WERI-Rb-1 (cell line): ENCODE data around the gene PRR9.

ENCODE experiments used
- DNase-seq: peaks from one replicate; pipeline ENCODE4 v3.0.0-alpha.2; 2020
- H3K27ac ChIP-seq: fragments of 250-450 bp; sonication (Bioruptor Pico); 2 replicates; pipeline ENCODE4 v1.5.1; 2020; ENCODE audit warnings: mild to moderate bottlenecking, moderate library complexity
- H3K27me3 ChIP-seq: fragments of 250-450 bp; sonication (Bioruptor Pico); 2 replicates; pipeline ENCODE4 v1.5.1; 2021; ENCODE audit warnings: mild to moderate bottlenecking, low read depth, moderate library complexity; ENCODE audit not compliant: insufficient read depth, severe bottlenecking
- H3K36me3 ChIP-seq: fragments of 250-450 bp; sonication (Bioruptor Pico); 2 replicates; pipeline ENCODE4 v1.5.1; 2020; ENCODE audit warnings: mild to moderate bottlenecking, moderate library complexity
- H3K4me3 ChIP-seq: 2 replicates; pipeline ENCODE4 v1.5.1; 2011; ENCODE audit warnings: low read depth, mild to moderate bottlenecking, control low read depth, low read length
- H3K9me3 ChIP-seq: fragments of 250-450 bp; sonication (Bioruptor Pico); 2 replicates; pipeline ENCODE4 v1.5.1; 2021; ENCODE audit warnings: mild to moderate bottlenecking, moderate library complexity; ENCODE audit not compliant: severe bottlenecking
- TF ChIP-seq, protein P1 (sequence below): IDR thresholded peaks from 2 replicates; pipeline ENCODE4 v1.5.1; 2011; ENCODE audit warnings: low read depth, mild to moderate bottlenecking, control low read depth, inconsistent platforms, low read length

The PRR9 gene

DNA sequence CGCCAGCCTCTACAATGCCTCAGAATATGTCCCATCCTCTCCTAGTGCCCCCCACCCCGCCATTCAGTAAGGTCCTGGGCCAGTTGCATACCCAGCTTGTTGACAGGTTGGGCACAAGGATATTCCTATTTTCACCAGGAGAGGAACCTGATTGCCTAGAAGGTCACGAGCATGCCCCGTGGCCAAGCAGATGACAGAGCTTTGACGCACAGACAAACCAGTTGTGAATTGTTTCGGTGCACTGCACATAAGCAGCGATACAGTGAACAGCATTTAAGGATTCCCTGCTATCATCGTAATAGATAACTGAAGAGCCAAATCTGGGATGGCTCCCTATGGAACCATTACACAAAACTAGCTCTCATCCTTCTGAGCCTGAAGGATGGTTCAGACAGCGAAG, 10.8 kb upstream of the PRR9 start:
- Histone ChIP-seq H3K27me3 (peaks cover 19% of the 10 kb centered on the region), H3K9me3 (no peaks in the 10 kb centered on the region), H3K27ac (no peak overlapping the region), H3K36me3 (no peaks in the 10 kb centered on the region), H3K4me3 (no peak overlapping the region)
- TF ChIP-seq, protein P1, sequence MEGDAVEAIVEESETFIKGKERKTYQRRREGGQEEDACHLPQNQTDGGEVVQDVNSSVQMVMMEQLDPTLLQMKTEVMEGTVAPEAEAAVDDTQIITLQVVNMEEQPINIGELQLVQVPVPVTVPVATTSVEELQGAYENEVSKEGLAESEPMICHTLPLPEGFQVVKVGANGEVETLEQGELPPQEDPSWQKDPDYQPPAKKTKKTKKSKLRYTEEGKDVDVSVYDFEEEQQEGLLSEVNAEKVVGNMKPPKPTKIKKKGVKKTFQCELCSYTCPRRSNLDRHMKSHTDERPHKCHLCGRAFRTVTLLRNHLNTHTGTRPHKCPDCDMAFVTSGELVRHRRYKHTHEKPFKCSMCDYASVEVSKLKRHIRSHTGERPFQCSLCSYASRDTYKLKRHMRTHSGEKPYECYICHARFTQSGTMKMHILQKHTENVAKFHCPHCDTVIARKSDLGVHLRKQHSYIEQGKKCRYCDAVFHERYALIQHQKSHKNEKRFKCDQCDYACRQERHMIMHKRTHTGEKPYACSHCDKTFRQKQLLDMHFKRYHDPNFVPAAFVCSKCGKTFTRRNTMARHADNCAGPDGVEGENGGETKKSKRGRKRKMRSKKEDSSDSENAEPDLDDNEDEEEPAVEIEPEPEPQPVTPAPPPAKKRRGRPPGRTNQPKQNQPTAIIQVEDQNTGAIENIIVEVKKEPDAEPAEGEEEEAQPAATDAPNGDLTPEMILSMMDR: no peak
- DNase-seq: no peak

DNA sequence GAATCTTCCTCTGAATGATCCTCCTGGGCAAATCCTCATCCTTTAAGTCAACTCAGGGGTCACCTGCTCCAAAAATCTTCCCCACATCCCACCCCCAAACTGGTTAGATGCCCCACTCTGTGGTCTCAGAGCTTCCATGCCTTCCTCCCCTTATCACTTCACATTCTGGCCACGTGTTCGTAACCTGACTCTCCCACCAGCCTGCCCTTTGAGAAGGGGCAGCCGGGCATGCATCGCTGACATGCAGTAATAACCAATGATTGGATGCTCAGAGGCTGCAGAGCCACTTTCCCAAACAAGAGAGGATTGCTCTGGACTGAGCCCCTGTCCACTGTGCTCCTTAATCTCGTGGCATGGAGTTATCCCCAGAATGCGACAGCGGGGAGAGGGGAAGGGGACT, 7.2 kb upstream of the PRR9 start:
- DNase-seq: no peak
- TF ChIP-seq, protein P1: no peak
- H3K27ac ChIP-seq: no peak overlapping the region
- no peak overlapping the region for H3K4me3 ChIP-seq
- H3K27me3 ChIP-seq: peaks cover 12% of the 10 kb centered on the region
- peaks cover 2% of the 10 kb centered on the region for H3K9me3 ChIP-seq
- H3K36me3 ChIP-seq: no peaks in the 10 kb centered on the region

DNA sequence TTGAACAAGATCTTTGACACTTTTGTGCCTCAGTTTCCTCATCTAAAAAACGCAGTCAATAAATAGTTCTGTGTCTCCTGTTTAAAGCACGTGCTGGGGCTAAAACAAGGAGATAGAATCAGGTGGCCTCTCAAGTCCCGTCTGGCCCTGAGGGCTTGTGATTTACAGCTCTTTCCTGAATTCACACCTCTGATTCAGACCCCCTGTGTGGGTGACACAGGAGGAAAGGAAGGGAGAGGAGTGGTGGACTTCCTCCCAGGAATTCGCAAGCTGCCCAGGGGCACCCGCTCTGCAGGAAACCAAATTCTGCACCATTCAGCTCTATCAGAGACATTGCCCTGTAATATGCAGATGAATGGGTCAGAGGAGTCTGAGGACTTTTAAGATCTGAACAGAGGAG, 5.2 kb upstream of the PRR9 start:
- Histone ChIP-seq H3K9me3 (peaks cover 2% of the 10 kb centered on the region), H3K27me3 (peaks cover 5% of the 10 kb centered on the region), H3K27ac (no peak overlapping the region), H3K4me3 (no peak overlapping the region), H3K36me3 (no peaks in the 10 kb centered on the region)
- TF ChIP-seq, protein P1: no peak
- no peak for DNase-seq

DNA sequence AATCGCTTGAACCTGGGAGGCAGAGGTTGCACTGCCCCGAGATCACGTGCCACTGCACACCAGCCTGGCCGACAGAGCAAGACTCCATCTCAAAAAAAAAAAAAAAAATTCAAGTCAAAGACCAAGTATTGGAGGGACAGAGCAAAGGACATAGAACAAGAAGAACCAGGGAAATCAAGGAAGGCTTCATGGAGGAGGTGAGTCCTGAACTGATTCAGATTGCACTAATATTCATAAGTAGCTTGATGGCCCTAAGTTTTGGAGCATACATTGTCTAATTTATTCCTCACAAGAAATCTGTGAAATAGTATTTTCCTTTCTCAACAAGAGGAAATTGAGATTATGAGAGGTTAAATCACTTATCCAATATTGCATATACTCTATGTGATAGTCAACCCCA, 3.9 kb upstream of the PRR9 start:
- no peak overlapping the region for H3K4me3 ChIP-seq
- no peaks in the 10 kb centered on the region for H3K36me3 ChIP-seq
- DNase-seq: no peak
- no peak overlapping the region for H3K27ac ChIP-seq
- TF ChIP-seq, protein P1: no peak
- peaks cover 5% of the 10 kb centered on the region for H3K27me3 ChIP-seq
- H3K9me3 ChIP-seq: peaks cover 2% of the 10 kb centered on the region

DNA sequence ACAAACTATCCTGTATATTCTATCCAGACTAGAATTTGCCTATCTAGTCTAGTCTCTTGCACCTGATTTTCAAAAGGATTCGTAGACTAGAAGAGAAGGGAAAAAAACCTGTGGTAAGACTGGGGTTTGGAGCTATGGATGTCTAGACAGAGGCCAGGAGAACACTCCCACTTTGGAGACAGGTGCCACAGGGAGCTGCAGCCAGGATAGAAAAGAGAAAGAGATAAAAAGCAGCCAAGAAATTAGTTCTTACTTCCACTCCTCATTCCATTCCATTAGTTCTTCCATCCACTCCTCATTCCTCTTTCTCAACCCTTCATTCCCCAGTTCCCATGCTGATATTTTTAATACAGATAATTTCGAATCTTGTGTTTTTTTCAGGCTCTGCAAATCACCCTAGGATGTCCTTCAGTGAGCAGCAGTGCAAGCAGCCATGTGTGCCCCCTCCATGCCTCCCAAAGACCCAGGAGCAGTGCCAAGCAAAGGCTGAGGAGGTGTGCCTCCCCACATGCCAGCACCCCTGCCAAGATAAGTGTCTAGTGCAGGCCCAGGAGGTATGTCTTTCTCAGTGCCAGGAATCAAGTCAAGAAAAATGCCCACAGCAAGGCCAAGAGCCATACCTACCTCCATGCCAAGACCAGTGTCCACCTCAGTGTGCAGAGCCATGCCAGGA, 496 bp downstream of the PRR9 start:
- Histone ChIP-seq H3K4me3 (no peak overlapping the region), H3K27ac (no peak overlapping the region), H3K36me3 (no peaks in the 10 kb centered on the region), H3K27me3 (no peaks in the 10 kb centered on the region), H3K9me3 (no peaks in the 10 kb centered on the region)
- TF ChIP-seq, protein P1: no peak
- DNase-seq: no peak
